ENCODE results near the gene LYPD6.

Gene LYPD6

DNA sequence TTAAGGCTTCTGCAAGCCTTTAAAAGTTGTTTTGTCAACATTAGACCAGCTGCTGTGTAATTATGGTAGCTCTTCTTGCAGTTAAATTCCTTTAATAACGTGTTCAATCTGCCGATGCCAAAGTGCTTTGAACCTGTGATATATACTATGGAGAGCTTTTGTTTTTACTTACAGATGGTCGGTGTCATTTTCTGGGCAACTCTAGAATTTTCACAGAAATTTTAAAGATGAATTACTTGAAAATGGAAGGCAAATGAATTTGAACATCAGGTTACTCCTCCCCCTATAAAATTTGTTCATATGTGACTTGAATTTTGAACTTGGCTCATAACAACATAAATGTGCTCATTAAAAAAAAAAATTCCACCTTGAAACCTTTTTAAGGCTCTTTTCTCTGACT lies 23.0 kb downstream of the LYPD6 start:
- DNase-seq = peak; percentile 66

DNA sequence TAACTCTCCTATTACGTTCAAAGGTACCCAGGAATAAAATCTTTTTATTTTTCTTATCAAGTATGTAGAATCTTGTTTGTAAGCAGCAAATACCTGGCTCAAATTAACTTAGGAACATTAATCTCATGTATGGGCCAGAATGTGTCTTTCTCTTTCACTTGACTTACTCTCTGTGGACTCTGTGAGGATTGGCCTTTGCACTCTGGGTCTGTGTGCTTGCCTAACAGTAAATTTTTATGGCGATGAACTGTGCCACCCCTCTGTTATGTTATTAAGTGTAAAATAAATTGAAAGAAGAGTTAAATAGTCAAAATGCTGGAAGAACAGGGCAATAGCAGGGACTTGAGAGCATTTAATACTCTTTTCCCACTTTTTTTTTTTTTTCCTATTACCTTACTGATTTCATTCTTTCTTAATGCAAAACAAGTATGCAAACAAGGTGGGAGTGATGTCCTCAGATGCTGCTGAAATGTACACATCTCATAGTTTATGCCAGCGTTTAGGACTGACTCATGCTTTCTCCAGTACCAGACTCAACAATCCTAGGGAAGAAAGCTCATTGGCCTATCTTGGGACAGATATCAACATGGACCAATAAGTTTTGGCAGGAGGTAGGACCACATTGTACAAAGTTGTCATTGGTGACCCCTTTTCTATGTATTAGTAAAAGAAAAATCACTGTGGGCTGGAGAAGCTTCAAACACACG lies 25.5 kb downstream of the LYPD6 start:
- no peak for DNase-seq

DNA sequence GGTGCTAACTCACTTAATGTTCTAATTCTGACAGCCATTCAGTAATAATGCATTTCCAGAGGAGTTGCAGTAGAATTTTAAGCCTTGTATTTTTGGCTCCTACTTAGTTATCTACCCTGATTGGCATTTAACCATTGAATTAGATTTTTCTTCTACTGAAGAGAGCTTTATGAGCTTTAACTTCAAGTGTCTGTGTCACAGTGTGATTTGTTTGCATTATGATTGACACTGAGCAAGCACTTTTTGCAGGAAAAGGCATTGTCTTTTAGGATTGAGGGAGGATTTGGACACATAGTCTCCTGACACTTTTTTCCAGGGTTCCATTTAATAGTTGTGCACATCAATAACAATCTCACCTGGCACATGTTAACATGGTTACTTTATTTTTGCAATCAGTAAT lies 26.7 kb downstream of the LYPD6 start:
- no peak for DNase-seq

DNA sequence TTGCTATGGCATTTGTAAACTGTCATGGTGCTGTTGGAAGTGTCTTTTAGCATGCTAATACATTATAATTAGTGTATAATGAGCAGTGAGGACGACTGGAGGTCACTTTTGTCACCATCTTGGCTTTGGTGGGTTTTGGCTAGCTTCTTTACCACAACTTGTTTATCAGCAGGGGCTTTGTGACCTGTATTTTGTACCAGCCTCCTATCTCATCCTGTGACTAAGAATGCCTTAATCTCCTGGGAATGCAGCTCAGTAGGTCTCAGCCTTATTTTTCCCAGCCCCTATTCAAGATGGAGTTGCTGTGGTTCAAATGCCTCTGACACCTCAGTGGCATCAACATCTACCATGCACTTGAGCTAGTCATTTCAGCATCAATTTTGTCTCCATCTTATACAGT lies 29.7 kb downstream of the LYPD6 start:
- DNase-seq = no peak

DNA sequence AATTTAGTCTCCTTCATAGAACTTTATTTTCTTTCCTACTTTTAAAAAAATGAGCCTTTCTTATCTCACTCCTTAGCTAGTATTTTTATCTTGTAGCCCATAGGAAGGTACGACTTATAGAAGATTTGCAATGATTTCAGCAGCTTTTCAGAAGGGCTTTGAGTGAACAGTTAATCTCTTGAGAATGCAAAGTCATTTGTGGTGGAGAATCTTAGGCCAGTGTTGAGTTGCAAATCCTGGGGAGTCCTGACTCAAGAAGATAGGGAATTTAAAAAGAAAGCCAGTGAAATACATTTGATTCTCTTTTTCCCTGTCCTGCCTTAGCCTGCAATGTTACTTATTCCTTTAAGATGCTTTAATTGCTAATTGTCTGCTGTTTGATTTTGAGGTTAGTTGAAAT lies 33.6 kb downstream of the LYPD6 start:
- no peak for DNase-seq

DNA sequence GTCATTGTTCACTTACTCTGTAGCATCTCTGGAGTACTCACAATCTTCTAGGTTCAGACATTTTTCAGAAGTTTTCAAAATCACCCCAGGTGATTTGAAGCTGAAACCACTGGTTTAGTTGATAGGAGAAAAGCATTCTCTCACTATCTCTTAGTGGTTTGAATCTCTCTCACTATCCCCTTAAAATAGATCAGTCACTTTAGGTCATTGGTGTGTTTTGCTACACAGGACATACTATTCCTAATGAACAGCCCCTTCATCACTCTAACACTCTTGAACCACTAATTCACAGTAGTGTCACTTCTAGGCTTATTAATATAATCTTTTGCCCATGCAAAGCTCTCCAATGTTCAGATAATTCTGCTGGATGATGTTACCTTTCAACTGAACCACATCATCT lies 34.5 kb downstream of the LYPD6 start:
- no peak for DNase-seq

DNA sequence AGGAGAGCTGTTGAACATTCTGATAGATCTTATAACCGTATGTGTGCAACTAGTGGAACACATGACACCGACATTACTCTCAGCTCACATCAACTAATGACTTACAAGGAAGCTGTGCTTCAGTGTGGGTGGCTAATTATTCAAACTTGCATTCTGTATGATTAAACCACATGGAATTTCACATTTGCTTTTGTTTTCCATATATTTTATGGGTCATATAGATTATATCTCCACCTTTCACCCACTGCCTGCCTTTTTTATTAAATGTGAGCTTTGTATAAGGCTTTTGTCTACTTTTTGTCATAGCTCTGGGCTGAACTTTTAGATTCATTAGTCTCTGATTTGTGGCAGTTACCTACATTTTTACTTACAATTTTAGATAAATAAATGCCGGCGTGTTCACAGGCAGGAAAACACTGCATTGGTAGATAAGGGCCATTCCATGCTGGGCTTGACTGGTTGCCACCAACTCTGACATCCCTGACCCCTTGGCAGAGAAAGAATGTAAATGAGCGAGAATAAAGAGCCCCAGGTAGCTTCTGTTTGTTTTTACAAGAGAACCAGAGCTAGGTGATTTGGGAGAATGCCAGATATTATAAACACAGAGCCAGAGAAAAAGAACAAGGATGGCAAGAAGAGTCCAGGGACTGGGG lies 35.7 kb downstream of the LYPD6 start:
- DNase-seq = no peak

DNA sequence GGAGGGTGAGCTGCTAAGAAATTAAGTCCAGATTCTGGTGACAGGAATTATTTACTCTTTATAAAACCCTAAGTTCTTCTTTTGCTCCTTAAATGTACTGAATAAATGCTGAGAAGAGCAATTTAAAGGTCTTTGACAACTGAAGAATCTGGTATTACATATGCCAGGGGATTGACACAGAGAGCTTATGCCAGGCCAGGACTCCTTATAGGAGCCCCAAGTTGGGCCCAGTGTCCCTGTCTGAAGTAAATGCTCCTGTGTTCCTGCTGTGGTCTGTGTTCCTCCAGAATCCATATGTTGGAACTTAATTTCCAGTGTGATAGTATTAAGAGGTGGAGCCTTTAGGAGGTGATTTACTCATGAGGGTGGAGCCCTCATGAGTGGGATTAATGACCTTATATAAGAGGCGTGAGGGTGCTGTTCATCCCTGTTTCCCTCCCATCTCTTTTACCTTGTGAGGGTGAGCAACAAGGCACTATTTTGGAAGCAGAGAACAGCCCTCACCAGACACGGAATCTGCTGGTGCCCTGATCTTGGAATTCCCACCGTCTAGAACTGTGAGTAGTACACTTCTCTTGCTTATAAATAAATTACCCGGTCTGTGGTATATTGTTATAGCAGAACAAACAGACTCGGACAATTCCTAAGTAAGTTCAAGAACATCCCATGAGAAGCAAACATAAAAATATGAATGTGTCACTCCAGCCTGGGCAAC lies 39.8 kb downstream of the LYPD6 start:
- DNase-seq = no peak

DNA sequence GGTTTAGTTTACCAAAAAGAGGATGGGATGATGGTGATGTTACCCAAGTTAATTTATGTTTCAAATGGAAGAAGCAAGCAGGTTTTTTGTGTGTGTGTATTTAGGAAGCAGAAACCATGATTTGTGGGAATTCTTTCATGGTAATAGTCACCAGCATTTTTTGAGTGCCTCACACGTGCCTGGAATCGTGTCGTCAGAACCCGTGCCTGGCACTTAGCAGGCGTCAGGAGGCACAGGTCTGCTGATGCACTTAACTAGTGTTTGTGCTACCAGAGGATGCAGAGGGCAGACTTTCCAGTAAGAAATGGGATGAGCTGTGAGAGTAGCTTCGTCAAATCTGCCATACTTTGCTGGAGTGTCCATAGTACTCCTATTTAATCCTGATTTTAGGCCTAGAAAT lies 41.1 kb downstream of the LYPD6 start:
- no peak for DNase-seq

DNA sequence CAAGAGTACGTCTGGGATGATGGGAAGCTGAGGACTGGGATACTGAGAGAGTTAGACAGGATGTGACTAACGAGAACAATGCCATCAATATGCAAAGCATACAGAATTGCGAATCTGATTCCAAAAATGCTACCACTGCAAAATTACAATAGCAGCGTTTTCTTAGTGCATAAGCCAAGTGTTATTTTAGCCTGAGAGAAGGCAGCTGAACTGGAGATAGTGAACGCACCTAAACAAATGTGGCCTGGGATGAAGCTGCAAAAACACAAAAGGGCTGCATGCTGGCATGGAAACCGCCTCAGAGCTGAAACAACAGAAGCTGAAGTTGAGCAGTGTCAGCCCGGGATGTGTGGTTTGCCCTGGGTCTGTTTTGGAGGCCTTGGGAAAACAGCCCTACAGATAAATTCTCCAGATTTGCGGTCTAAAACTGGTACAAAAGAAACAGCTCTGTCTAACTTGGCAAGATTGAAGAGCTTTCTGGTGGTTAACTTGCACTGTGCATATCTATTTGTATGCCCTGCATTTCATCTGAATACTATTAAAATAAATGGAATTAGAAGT lies 45.5 kb downstream of the LYPD6 start:
- DNase-seq = no peak

DNA sequence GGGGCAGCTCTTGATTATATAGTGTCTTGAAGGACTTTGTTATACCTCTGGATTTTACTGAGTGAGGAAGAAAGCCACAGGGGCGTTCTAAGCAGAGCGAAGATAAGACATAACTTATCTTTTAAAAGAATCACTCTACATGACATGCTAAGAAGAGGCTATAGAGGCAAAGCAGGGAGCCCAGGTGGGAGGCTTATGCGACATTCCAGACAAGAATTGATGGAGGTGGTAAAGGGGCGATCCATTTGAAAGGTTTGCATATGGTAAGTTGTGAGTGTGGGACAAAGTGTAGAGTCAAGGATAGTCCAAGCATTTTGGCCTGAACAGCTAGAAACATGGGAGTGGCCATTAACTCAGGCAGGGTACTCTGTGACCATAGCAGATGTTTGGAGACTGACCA lies 49.8 kb downstream of the LYPD6 start:
- no peak for DNase-seq

DNA sequence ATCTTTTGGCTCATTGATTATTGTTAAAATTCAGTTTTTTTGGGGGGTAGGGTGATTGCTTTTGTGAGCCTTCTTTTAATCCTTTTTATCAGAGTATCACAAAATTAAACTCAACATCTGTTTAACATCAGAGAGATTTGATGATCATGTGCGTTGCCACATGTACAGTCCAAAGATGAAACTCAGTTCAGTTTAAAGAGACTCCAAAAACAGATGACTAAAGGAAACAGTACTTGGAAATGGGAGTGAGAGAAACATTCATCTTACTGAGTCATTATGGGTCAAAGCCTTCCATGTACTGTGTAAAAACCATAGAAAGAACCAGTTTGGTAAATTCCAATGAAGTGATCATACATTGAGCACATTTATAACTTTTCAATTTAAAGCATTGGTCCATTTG lies 53.0 kb downstream of the LYPD6 start:
- DNase-seq = no peak

DNA sequence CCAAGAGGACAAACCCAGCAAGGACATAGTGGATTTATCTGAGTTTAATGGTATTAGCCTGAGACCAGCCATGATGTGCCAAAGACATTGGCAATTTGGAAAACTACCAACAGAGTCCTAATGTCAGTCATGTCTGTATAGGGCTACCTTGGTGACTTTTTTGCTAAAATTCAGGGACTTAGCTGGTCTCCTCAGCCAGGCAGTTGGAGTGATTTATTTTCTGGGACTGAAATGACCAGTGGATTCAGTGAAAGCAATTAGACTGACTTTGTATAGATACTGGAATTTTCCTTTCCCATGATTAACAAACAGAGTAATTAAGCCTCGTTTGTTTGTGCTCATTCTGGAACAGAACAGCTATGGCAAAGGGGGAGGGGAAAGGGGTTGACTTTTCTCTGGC lies 55.0 kb downstream of the LYPD6 start:
- DNase-seq = no peak

DNA sequence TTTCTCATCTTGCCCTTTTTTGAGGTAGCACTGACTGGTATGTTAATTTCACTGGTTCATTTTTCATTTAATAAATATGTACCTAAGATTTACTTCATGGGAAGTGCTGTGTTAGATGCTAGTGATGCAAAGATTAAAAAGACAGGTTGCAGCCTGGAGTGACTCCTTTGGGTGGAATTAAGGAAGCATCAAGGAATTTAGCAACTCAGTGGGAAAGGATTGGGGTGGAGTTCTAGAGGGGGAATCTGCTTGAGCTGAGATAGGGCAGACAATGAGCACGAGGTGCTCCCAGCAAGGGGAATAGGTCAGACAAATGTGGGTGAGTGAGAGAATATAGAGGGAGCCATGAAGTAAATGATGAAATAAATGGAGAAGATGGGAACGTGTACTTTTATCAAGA lies 57.0 kb downstream of the LYPD6 start:
- no peak for DNase-seq

DNA sequence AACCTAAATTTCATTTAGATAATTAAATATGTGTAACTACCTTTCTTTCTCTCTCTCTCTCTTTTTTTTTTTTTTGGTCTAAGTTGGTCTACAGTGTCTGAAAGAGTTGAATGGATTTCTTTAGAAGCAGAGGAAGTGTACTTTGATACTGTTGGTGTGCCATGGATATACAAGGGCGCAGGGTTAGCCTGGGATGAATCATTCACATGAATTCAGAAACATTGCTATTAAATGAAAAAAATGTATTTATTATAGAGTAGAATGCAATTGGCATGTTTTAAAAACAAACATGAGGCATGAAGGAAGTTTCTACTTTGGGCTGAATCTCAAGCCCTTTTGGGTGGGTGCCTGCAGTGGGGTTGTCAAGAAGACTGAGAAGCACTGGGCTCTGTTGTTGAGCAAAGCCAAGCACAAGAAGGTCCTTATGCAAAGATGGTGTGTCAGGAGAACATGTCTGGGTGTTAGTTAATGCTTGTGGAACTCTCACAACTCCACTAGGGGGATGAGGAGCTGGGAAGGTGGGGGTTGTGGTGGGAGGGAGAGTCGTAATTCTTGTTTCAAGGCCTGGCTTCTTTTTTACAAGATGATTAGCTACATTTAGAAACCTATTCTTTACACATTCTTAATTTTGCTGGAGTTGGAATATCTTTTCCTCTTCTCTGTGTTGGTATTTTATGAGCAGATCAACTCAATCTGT lies 57.9 kb downstream of the LYPD6 start:
- DNase-seq = no peak

DNA sequence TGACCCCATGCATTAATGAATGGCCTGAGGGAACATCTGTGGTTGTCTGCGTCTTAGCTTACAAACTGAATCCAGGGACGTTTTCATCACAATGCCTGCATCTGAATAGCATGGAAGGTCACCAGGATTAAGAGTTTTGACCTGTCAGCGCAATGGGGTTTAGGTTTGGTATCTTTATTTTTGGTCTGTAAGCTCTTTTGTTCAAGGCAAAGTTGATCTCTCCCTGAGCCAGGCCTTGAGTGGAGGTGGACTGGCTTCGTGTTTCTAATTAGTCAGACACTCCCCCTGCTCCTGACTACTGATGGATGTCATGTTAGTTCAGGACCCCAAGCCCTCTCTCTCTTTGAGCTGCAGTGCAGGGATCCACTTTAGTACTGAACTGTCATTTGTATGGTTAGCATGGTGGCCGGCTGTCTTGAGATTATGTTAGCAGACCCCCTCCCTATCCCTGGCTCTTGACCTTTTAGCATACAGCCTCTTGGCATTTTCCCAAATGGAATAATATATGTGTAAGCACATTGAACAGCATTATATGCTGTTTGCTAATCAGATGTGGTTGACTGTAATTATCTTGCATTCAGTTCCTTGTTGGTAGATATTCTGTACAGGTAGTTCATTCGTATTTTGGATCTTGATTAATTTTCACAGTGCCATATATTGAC lies 59.2 kb downstream of the LYPD6 start:
- DNase-seq = no peak

DNA sequence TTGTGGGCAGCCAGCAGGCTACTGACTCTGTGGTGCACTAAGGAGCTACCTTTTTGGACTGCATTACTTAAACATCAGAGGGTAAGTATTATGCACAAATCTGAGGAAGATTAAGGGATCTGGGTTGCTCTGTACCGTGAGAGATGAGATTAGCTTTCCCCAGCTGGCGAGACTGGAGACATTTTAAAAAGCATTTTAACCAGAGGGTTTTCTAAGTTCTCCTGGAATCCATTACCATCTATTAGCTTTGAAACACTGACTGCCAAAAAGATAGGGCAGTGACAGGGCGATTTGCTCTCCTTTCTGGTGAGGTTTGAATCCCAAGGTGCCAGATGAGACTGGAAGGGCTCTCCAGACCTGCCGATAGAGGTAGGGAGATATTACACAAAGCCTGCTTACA lies 63.2 kb downstream of the LYPD6 start:
- DNase-seq = no peak

DNA sequence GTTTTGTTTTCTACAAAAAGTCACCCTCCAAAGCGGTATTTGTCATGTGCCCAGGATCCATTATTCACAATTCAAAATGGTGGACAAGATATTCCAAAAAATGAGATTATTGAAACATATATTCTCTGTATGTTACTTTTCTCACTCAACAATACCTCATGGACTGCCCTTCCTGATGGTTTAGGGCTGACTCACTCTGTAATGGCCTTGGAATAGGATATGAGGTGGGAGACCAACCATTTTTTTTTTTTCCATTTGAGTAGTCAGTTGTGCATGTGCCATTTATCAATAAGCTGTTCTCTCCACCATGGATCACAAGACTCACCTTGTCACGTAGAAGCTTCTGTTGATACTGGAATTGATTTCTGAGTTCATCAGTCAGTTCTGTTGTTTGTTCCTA lies 64.5 kb downstream of the LYPD6 start:
- DNase-seq = no peak

DNA sequence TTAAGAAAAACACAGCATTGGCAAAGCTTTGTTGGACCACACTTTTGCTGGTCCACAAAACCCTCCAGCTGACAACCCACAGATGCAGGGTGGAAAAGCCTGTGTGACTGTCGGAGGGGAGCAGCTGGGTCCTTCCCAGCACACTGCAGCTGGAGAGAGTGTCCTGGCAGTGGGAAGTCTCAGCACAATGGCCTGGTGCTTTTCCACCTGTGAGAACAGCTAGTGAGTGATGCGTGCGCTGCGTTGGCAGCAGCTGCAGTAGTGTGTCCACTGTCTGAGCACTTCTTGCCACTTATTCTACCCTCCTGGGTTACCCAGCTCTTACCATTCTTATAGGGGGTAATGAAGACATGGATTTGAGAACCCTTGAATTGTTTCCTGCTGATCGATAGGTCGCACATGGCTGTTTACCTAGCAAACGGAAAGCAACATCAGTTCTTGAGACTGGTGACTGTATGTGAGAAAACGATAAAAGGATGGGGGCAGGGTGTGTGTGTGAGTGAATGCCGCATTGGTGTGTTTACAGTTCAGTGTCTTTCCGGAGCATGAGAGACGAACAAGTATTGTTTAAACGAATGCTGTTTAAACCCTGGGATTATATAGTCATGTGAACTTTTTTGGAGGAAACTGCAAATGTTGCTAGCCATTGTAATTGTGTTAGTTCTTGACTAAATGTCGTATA lies 69.7 kb downstream of the LYPD6 start:
- no peak for DNase-seq

DNA sequence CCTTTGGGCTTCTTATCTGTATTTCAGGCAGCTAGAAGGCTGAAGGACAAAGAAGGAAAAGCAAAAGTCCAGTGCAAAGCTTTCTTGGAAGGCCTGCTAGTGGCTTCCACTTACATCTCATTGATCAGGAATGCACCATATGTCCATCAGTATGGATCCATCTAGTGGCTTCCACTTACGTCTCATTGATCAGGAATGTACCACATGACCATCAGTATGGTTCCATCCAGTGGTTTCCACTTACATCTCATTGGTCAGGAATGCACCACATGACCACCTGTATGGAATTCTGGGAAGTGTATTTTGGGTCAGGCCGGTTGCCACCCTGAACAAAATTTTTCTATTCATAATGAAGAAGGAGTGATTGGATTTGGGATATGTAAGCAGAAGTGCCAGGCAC lies 70.6 kb downstream of the LYPD6 start:
- DNase-seq = no peak

DNA sequence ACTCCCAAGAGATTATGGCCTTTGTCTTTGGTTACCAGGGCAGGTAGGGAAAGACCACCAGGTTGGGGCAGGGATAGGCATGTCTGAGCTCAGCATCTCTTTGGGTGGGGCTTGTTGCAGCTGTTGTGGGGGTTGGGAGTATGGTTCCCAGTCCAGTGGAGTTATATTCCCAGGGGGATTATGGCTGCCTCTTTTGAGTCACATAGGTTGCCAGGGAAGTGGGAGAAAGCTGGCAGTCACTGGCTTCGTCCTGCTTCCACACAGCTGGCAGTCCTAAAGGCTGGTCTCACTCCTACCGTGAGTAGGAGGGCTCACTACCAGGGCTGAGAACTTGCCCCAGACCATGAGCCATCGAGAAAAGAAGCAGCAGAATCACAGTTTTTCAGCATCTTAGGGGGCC lies 79.1 kb downstream of the LYPD6 start:
- DNase-seq = no peak

Measured in NCI-H524 treated with DMSO at 0.1 percent for 48 hours (cell line).